Mucosa of gallbladder (tissue), 1 donor: ENCODE results near the gene CRAT. TPM values are rescaled to one million over a fixed set of nuclear protein-coding genes. Genes with fewer than 3 reads are reported as not detected.
"Not testable (repeated sequence)": the region's sequence is repeated elsewhere in the genome, so short reads cannot be mapped to it uniquely, and the experiment has no call there.

Experiments used
- DNase-seq: peaks from one replicate; pipeline ENCODE4 v3.0.0-alpha.2; 2020; ENCODE audit warnings: low spot score
- total RNA-seq: library from RNA; stranded (reverse); gene quantifications from one replicate; pipeline ENCODE4 v1.2.1, GENCODE V29; 2021
- donor health status: DM: no; HTN: no; CAD: no.

CRAT gene
- total RNA-seq, 1 donor from 2014 or later, result 83.8 TPM

GRCh38 chr9:129138476-129139232, 28.1 kb upstream of the CRAT start:
- DNase-seq, result peak; percentile 35

GRCh38 chr9:129138144-129138462, 27.5 kb upstream of the CRAT start:
- DNase-seq, result no peak

DNA sequence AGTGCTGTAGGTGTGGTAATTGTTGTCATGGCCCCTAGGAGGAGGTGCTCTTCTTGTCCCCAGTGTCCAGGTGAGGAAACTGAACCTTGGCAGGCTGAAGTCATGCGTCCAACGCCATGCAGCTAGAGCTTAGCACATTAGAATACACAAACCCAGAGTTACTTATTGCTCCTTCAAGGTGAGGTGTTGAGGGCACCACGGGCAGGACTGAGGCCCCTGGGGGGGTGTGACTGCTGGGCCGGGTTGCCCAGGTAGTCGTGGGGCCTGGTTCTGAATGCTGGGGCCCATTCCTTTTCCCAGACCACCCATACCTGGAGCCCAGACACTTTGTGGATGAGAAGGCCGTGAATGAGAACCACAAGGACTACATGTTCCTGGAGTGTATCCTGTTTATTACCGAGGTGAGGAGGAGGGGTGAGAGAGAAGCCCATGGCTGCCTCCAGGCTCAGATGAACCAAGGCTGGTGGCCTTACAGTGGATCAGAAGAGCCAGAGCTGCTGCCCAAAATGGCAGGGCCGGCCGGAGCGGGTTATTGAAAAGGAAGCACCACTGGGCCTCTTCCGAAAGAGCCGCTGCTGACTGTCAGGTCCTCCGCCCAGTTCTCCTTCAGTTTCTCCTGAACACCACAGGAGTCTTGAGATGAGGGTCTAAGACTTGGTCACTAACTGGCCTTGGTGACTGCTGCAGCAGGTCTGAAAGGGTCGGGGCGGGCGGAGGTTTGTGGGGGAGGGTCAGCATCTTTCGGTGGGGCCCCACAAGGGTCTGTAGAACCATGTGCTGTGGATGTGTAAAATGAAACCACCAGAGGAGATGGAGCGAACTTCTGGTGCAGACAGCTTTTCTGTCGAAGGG, 26.9 kb upstream of the CRAT start:
- DNase-seq, result no peak

DNA sequence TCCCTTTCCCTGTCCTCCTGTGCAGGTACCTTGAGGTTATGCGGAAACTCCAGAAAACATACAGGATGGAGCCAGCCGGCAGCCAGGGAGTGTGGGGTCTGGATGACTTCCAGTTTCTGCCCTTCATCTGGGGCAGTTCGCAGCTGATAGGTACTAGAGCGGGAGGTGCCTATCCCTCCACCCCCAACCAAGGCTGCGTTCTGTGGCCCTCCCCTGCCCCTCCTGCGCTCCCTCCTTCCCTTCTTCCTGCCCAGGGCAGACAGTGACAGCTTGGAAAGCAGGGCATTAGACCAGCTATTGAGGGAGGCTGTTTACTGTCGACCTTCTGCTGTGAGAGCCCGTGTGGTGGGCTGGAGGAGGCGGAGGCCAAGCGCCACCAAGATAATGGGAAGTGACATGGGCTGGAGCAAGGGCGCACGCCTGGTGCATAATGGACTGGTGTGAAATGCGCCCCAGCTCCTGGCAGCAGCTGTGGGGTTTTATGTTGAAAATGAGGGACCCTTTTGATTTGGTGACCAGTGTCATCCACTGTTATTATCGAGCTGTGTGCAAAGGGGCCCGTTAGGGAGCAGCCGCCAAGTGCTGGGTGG, 25.9 kb upstream of the CRAT start:
- DNase-seq, result no peak

GRCh38 chr9:129135476-129135875, 24.9 kb upstream of the CRAT start:
- no peak for DNase-seq

GRCh38 chr9:129133082-129133481, 22.5 kb upstream of the CRAT start:
- DNase-seq, result no peak

DNA sequence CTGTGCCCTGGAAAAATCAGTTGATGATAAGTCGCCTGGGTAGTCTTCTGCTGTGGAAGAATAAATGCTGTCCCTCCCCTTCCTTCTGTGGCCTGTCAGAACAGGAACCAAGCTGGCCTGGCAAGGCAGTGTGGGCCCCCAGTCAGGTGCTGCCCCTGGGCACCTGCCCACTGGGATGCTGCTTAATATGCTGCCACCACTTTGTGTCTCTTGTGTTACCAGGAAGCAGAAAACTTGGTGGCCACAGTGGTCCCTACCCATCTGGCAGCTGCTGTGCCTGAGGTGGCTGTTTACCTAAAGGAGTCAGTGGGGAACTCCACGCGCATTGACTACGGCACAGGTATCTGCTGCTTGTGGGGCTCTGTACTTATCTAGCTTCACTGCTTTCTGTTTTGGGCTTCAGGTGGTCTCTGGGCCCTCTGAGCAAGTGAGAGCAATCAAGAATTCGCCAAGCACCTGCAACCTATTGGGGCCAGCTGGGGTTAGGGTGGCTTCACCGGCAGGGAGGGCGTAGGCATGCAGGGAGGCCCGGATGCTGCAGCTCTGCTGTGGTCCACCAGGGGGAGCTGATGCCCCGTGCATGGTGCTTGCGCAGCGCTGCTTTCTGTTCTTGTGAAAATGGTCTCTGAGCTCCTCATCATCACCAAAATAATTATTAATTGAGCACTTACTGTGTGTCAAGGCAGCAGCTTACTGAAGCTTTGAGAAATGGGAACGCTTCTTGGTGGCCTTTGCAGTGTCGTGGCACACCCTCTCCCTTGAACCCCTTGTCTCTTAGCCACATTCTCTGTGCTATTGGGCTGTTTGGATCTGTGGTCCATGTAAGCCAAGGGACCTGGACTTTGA, 20.9 kb upstream of the CRAT start:
- peak; percentile 76 for DNase-seq

DNA sequence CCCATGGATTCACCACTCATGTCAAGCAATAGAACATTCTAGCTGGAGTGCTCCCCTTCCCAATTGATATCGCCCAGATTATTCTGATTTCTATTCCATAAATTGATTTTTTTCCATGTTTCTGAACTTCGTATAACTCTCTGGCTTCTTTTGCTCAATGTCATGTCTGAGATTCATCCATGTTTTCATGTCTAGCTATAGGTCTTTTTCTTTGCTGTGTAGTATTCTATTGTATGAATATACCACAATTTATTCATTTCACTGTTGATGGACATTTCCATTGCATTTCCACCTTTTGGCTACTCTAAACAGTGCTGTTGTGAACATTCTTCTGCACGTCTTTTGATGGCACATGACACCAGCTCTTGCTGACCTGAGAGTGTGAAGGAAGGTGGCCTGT, 20.2 kb upstream of the CRAT start:
- DNase-seq, result no peak

DNA sequence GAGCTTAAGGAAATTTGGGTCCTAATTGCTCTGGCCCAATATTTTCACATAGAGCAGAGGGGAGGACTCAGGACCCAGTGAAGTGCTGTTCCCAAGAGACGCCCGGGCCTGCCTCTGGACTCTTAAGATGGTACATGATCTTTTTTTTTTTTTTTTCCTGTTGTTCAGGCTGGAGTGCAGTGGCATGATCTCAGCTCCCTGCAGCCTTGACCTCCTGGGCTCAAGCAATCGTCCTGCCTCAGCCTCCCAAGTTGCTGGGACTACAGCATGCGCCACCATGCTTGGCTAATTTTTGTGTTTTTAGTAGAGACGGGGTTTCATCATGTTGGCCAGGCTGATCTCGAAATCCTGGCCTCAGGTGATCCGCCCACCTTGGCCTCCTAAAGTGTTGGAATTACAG, 19.7 kb upstream of the CRAT start:
- DNase-seq, result not testable (repeated sequence)

DNA sequence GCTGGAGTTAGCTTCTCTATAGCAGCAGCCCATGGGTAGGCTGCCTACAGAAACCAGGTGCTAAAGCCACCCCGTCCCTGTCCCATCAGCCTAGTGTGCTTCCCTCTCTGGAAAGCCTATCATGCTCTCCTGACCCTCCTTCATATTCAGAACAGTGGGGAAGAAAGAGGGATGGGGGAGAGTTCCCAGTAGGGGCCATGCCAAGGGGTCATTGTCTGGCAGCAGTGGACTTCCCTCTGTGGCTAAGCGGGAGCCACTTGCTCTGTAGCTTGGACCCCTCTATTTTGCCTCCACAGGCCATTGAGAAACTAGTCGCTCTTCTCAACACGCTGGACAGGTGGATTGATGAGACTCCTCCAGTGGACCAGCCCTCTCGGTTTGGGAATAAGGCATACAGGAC, 18.1 kb upstream of the CRAT start:
- no peak for DNase-seq

DNA sequence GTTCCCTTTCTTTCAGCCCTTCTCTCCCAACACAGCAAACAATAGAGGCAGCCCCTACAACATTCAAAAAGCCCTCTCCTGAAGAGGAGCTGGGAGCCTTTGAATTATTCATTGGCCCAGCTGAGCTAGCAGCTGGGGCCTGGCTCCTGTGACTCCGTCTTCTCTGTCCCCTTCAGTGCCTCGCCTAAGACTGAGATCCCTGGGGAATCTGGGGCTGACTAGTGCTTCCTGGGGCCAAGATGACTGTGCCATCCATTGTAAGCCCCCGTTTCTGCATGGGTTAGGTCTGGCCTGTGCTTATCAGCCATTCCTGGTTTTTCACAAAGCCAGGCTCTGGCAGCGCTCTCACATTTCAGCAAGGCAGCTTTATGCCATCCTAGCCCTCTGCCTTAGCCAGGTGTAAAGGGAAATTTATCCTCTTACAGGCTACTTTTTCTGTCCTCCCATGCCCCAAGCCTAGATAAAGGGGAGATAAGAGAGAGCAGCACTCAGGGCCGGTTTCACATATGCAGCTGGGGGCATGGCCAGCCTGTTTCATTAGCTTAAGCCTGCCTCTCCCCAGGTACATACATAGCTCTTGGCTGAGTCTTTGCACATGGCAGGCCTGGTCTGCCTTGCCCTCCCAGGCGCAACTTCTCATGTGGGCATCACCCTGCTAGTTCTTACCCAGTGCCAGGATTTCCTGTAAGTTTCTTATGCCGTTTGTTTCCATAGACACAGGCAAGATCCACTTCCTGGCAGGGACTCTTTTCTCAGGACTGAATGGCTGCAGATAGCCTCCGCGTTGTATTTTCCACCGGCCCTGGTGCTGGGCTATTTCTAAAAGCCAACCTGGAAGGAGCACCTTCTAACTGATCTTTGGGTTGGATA, 16.4 kb upstream of the CRAT start:
- no peak for DNase-seq

GRCh38 chr9:129125478-129125877, 14.9 kb upstream of the CRAT start:
- DNase-seq, result no peak

- DNase-seq, result no peak
Observed at GRCh38 chr9:129124506-129125069, 14.0 kb upstream of the CRAT start.

DNA sequence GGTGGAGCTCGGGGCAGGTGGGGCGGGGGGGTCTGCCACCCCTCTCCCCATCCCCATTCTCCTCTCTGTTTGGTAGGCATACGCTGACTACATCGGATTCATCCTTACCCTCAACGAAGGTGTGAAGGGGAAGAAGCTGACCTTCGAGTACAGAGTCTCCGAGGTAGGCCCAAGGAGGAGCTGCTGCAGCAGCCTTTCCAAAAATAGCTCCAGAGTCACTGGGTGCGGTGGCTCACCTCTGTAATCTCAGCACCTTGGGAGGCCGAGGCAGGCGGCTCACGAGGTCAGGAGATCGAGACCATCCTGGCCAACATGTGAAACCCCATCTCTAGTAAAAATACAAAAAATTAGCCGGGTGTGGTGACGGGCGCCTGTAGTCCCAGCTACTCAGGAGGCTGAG, 12.4 kb upstream of the CRAT start:
- not testable (repeated sequence) for DNase-seq

- DNase-seq, result no peak
Observed at GRCh38 chr9:129122133-129122532, 11.5 kb upstream of the CRAT start.

DNA sequence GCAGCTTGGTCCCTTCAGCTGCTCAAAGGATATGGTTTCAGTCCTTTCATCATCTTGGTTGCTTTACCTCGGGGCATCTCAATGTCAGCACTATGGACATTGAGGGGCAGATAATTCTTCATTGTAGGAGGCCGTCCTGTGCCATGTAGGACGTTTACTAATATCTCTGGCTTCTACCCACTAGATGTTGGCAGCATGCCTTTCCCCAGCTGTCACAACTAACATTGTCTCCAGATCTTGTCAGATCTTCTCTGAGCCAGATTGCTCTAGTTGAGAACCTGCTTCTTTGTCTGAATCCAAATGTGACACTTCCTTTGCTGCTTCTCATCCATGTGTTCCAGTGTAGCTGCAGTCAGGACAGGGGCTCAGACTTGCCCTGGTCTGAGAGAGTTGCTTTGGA, 10.9 kb upstream of the CRAT start:
- no peak for DNase-seq

- DNase-seq, result no peak
Observed at GRCh38 chr9:129118799-129119198, 8.2 kb upstream of the CRAT start.

DNA sequence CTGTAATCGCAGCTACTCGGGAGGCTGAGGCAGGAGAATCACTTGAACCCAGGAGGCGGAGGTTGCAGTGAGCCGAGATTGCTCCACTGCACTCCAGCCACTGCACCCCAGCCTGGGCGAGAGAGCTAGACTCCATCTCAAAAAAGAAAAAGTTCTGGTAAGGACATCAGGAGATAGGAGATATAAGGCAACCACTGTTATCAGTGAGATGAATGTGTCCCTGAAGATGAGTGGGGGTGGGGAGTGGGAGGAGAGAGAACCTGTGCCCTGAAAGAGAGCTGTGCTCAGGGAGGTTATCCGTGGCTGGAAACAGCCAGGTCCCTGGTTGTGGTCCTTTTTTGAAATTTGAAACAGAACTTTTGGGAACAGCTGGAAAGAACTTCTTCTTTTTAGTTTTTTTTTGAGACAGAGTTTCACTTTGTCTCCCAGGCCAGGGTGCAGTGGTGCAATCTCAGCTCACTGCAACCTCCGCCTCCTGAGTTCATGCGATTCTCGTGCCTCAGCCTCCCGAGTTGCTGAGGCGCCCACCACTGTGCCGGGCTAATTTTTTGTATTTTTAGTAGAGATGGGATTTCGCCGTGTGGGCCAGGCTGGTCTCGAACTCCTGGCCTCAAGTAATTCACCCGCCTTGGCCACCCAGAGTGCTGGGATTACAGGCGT, 3.2 kb upstream of the CRAT start:
- DNase-seq, result no peak

DNA sequence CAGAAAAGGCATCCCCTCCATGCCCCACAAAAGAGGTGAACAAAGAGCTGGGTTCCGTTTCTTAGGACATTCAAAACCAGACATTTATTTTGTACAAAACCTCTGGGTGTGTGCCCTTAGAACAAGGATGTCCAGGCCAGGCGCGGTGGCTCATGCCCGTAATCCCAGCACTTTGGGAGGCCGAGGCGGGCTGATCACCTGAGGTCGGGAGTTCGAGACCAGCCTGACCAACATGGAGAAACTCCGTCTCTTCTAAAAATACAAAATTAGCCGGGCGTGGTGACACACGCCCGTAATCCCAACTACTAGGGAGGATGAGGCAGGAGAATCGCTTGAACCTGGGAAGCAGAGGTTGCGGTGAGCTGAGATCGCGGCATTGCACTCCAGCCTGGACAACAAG, 1.9 kb upstream of the CRAT start:
- DNase-seq, result not testable (repeated sequence)

DNA sequence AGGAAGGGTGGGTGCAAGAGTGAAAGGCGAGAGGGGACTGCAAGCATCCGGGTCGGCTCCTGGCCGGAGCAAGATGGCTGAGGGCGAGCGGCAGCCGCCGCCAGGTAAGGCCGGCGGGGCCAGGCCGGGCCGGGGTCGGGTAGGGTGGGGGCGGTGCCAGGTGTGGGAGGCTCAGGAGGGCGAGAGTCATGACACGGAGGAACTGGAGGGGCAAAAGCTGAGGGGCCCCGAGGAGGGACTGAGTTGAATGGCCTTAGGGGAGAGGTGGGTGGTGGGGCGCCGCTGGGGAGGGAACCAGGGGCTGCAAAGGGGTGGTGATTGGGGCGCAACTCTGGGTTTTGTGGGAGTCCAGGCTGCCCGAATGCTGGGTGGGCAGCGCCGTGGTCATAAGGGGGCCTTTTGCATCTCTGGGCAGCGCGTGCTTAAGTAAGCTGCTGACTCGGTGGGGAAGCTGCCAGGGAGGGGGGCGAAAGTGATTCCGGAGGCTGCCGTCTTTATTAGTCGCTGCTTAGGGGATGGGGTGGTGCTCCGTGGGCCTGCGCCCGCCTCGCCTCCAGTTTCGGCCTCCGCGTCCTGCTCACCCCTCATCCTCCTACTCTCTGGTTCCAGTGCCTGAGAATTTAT, 1.0 kb upstream of the CRAT start:
- DNase-seq, result no peak
